ENCODE measurements around the gene ICE1.

DNA sequence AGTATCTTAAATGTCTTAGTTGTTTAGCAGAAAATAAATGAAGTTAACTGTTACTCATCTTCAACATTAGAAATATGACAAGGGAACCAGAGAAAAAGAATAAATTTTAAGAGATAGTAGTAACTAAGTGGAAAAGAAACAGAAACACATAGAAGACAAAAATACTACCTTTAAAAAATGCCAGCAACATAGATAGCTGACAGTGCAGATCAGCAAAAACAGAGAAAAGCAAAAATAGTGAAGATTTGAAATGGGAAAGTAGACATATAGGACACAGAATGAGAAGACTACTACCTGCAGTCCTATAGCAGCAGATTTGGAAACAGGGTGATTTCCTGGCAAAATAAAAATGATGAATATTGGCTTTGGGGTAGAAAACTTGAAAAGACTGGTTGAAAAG, 48.5 kb downstream of the ICE1 start:
- TF ChIP-seq SUZ12 (IDR thresholded peaks at IDR 0.05; ENCODE audit: extremely low read depth, insufficient read depth, insufficient read length) (no peak), YY1 (IDR thresholded peaks at IDR 0.05; ENCODE audit: insufficient read depth, insufficient read length) (no peak)
